HCT116 (cell line): ENCODE results near the gene TCP1. TPM values are rescaled to one million over a fixed set of nuclear protein-coding genes. Genes with fewer than 3 reads are reported as not detected.

Source experiments
- ATAC-seq: fragments of 200-7000 bp; cut with Tn5 transposase; 2 replicates; pipeline ENCODE4 v1.9.1; 2020; ENCODE audit warnings: mild to moderate bottlenecking, moderate library complexity
- BruUV-seq: library from RNA; stranded (reverse); fragments of 400-500 nt; replicated peaks from 2 replicates; lab custom pipeline; 2021; lab: Mats Ljungman, UMichigan
- CTCF ChIA-PET: fragments of 300-600 bp; sonication (Branson Sonifier 250); formaldehyde crosslinking; loops from one replicate; lab custom pipeline; 2021; ENCODE audit warnings: antibody characterized with exemption; lab: Charles Lee
- POLR2A ChIA-PET: fragments of 300-600, 350-600 bp; sonication (Branson Sonifier 250); formaldehyde crosslinking; loops from one replicate; lab custom pipeline; 2021; ENCODE audit warnings: antibody characterized with exemption; lab: Charles Lee
- RAD21 ChIA-PET, 2 experiments: fragments of 300-600 bp; sonication (Branson Sonifier 250); formaldehyde crosslinking; loops; one replicate each; lab custom pipeline; 2023; ENCODE audit warnings: low total read pairs in 2 of 2; ENCODE audit not compliant: uncharacterized antibody in 2 of 2, unreplicated experiment in 2 of 2, low non-redundant PET in 1 of 2; lab: Charles Lee
- DNase-seq: peaks from one replicate; pipeline ENCODE4 v3.0.0-alpha.2; 2010; ENCODE audit warnings: low read depth, low spot score
- H2AFZ ChIP-seq: fragments of 200-600 bp; shearing (Covaris generic), sonication (generic); 2 replicates; pipeline ENCODE4 v1.6.1; 2017; ENCODE audit warnings: low read depth, mixed run types, mixed read lengths, antibody characterized with exemption, low read length; ENCODE audit not compliant: poor library complexity, severe bottlenecking
- H3K27ac ChIP-seq: 2 replicates; pipeline ENCODE4 v1.5.1; 2012; ENCODE audit warnings: low read depth, low read length
- H3K27me3 ChIP-seq: fragments of 200-600 bp; sonication (generic); 2 replicates; pipeline ENCODE4 v1.6.1; 2016; ENCODE audit warnings: mixed run types, low read length, mixed read lengths; ENCODE audit not compliant: insufficient read depth
- H3K36me3 ChIP-seq, 2 experiments: fragments of 200-500 bp in 1 of 2; fragments of 200-600 bp in 1 of 2; sonication (Bioruptor generic) in 1 of 2; sonication (generic) in 1 of 2; 2 replicates each; pipeline versions ENCODE4 v1.5.1 to v1.6.1; 2014 to 2016; ENCODE audit warnings: low read length in 2 of 2, inconsistent platforms in 1 of 2, mixed read lengths in 1 of 2, mixed run types in 1 of 2; ENCODE audit not compliant: insufficient read depth in 2 of 2, control insufficient read depth in 1 of 2
- H3K4me1 ChIP-seq, 2 experiments: fragments of 200-600 bp in 1 of 2; sonication (generic) in 1 of 2; 2 replicates each; pipeline versions ENCODE4 v1.5.1 to v1.6.1; 2012 to 2017; ENCODE audit warnings: low read length in 2 of 2, inconsistent platforms in 1 of 2, mild to moderate bottlenecking in 1 of 2, mixed read lengths in 1 of 2, mixed run types in 1 of 2, moderate library complexity in 1 of 2; ENCODE audit not compliant: insufficient read depth in 2 of 2, control insufficient read depth in 1 of 2
- H3K4me2 ChIP-seq: fragments of 200-600 bp; sonication (generic); 2 replicates; pipeline ENCODE4 v1.6.1; 2017; ENCODE audit warnings: mixed run types, low read length, mixed read lengths
- H3K4me3 ChIP-seq, 2 experiments: fragments of 200-600 bp in 1 of 2; sonication (generic) in 1 of 2; replicated peaks in 1 of 2; 2 replicates each; pipeline ENCODE4 v1.5.1; 2011 to 2016; ENCODE audit warnings: low read length in 2 of 2, control low read depth in 1 of 2, low read depth in 1 of 2, mild to moderate bottlenecking in 1 of 2, mixed read lengths in 1 of 2, mixed run types in 1 of 2
- H3K79me2 ChIP-seq: fragments of 200-600 bp; sonication (generic); 2 replicates; pipeline ENCODE4 v1.6.1; 2017; ENCODE audit warnings: mild to moderate bottlenecking, mixed run types, low read length, moderate library complexity, mixed read lengths; ENCODE audit not compliant: insufficient read depth
- H3K9ac ChIP-seq: fragments of 200-600 bp; sonication (generic); 2 replicates; pipeline ENCODE4 v1.6.1; 2016; ENCODE audit warnings: low read length, mixed read lengths
- H3K9me2 ChIP-seq: fragments of 200-600 bp; sonication (generic), shearing (Covaris generic); 2 replicates; pipeline ENCODE4 v1.6.1; 2017; ENCODE audit warnings: mixed run types, mild to moderate bottlenecking, moderate library complexity; ENCODE audit not compliant: insufficient read depth
- H3K9me3 ChIP-seq, 2 experiments: fragments of 200-500 bp in 1 of 2; fragments of 200-600 bp in 1 of 2; sonication (Bioruptor generic) in 1 of 2; sonication (generic) in 1 of 2; 2 replicates each; pipeline ENCODE4 v1.6.1; 2014 to 2017; ENCODE audit warnings: low read length in 2 of 2, mixed read lengths in 2 of 2, inconsistent platforms in 1 of 2, low read depth in 1 of 2, mild to moderate bottlenecking in 1 of 2, mixed run types in 1 of 2, moderate library complexity in 1 of 2; ENCODE audit not compliant: control insufficient read depth in 1 of 2, insufficient read depth in 1 of 2
- H4K20me1 ChIP-seq: fragments of 200-600 bp; sonication (generic), shearing (Covaris generic); 2 replicates; pipeline ENCODE4 v1.6.1; 2017; ENCODE audit warnings: mixed run types, mild to moderate bottlenecking, moderate library complexity; ENCODE audit not compliant: insufficient read depth
- EZH2 ChIP-seq: fragments of 200-600 bp; sonication (generic); IDR thresholded peaks from 2 replicates; pipeline ENCODE4 v1.6.1; 2017; ENCODE audit warnings: antibody characterized with exemption, mixed run types
- POLR2A ChIP-seq: IDR thresholded peaks from 2 replicates; pipeline ENCODE4 v1.7.0; 2011; ENCODE audit warnings: borderline replicate concordance; ENCODE audit not compliant: insufficient read depth, insufficient read length; ENCODE audit errors: extremely low read depth
- POLR2AphosphoS5 ChIP-seq: IDR thresholded peaks from 2 replicates; pipeline ENCODE4 v1.6.1; 2011; ENCODE audit warnings: mild to moderate bottlenecking, low read depth, low read length, moderate library complexity
- RAD21 ChIP-seq: IDR thresholded peaks from 2 replicates; pipeline ENCODE4 v1.6.1; 2012; ENCODE audit warnings: low read depth, mild to moderate bottlenecking
- ZNF274 ChIP-seq: fragments of 200-500 bp; sonication (Bioruptor generic); IDR thresholded peaks from 2 replicates; pipeline ENCODE4 v1.6.1; 2014; ENCODE audit warnings: mild to moderate bottlenecking, low read depth, low read length, inconsistent platforms
- intact Hi-C: fragments of 100-400 bp; cut with micrococcal nuclease; formaldehyde crosslinking; loops from 2 replicates; pipeline ENCODE4 v1.10.0; 2022
- total RNA-seq: library from RNA; stranded (reverse); gene quantifications from one replicate; pipeline ENCODE4 v1.2.1, GENCODE V29; 2021; ENCODE audit not compliant: unreplicated experiment
- TF ChIP-seq, protein P1 (sequence below): IDR thresholded peaks from 2 replicates; pipeline ENCODE4 v1.6.1; 2011; ENCODE audit warnings: mild to moderate bottlenecking, low read length, moderate library complexity; ENCODE audit not compliant: insufficient replicate concordance; ENCODE audit errors: extremely low read depth
- TF ChIP-seq, protein P2 (sequence below): IDR thresholded peaks from 2 replicates; pipeline ENCODE4 v1.6.1; 2012; ENCODE audit warnings: low read depth

Gene TCP1
- total RNA-seq, 1 experiment from 2014 or later = 447 TPM

DNA sequence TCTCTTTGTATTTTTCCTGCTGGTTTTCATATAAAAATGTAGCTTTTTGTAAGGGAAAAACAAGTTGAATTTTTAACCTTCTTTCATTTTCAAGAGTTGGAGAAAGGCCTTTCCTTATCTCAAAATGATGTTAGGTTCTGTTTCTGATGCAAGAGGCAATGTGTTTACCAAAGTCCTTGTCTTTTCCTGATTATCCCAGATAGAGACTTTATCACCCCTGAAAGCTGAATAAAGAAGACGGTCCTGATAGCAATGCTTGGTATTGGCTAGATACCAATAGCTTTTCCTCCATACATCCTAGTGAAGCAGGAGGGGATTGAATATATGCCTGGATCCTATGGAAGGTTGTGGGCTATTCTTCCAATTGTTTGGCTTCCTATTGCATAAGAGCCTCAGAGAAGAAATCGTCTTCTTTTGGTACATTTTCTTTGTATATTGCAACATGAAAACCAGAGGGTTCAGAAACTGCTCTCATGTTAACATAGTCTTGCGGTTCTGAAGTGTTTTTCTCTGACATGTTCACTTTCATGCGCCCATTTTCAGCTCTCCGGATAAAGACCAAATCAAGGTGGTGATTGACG is 16.1 kb upstream of the TCP1 start:
- H3K79me2 ChIP-seq = no peaks in the 10 kb centered on the region
- no peak for ATAC-seq
- ChIA-PET CTCF (no interaction called here), POLR2A (interaction anchor here (1.3 kb wide), 1 partner anchor 16 kb away, joined by 5 read pairs; the partner anchor contains the start of gene MRPL18), RAD21 (no interaction called here)
- H3K4me1 ChIP-seq = no peaks in the 10 kb centered on the region
- H3K9ac ChIP-seq = no peak overlapping the region
- H3K27ac ChIP-seq = no peak overlapping the region
- no peak overlapping the region for H3K4me2 ChIP-seq
- H2AFZ ChIP-seq = no peak overlapping the region
- H4K20me1 ChIP-seq = no peaks in the 10 kb centered on the region
- no peaks in the 10 kb centered on the region for H3K36me3 ChIP-seq
- BruUV-seq = no TSS peak
- TF ChIP-seq EZH2 (no peak), RAD21 (no peak)
- no peak overlapping the region for H3K4me3 ChIP-seq
- no peaks in the 10 kb centered on the region for H3K9me3 ChIP-seq
- H3K9me2 ChIP-seq = no peaks in the 10 kb centered on the region
- H3K27me3 ChIP-seq = no peaks in the 10 kb centered on the region
- no peak for DNase-seq
- intact Hi-C loops = no loop called here

DNA sequence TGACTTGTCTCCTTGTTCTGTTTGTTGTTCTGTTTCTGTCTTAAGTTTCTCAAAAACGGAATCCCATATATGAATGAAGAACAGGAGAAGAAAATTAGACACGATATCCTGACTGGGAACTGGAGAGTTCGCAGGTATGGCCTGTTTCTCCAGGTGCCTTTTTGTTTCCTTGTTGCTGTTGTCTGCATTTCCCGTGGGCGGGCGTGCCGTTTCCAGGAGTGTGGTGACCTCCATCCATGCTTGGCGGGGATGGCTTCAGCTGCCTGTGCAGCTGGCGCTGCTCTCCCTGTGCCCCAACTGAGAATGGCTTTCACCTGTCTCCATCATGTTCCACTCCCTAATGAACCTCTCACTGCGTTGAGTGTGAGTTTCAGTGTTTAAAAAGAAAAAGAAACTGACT is 15.1 kb upstream of the TCP1 start:
- H4K20me1 ChIP-seq = no peaks in the 10 kb centered on the region
- intact Hi-C loops = no loop called here
- H3K9me3 ChIP-seq = no peaks in the 10 kb centered on the region
- ChIA-PET POLR2A (no interaction called here), CTCF (no interaction called here), RAD21 (no interaction called here)
- no TSS peak for BruUV-seq
- no peak for ATAC-seq
- no peaks in the 10 kb centered on the region for H3K27me3 ChIP-seq
- H3K36me3 ChIP-seq = no peaks in the 10 kb centered on the region
- DNase-seq = no peak
- TF ChIP-seq, protein P1, sequence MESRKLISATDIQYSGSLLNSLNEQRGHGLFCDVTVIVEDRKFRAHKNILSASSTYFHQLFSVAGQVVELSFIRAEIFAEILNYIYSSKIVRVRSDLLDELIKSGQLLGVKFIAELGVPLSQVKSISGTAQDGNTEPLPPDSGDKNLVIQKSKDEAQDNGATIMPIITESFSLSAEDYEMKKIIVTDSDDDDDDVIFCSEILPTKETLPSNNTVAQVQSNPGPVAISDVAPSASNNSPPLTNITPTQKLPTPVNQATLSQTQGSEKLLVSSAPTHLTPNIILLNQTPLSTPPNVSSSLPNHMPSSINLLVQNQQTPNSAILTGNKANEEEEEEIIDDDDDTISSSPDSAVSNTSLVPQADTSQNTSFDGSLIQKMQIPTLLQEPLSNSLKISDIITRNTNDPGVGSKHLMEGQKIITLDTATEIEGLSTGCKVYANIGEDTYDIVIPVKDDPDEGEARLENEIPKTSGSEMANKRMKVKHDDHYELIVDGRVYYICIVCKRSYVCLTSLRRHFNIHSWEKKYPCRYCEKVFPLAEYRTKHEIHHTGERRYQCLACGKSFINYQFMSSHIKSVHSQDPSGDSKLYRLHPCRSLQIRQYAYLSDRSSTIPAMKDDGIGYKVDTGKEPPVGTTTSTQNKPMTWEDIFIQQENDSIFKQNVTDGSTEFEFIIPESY = no peak
- TF ChIP-seq, protein P2, sequence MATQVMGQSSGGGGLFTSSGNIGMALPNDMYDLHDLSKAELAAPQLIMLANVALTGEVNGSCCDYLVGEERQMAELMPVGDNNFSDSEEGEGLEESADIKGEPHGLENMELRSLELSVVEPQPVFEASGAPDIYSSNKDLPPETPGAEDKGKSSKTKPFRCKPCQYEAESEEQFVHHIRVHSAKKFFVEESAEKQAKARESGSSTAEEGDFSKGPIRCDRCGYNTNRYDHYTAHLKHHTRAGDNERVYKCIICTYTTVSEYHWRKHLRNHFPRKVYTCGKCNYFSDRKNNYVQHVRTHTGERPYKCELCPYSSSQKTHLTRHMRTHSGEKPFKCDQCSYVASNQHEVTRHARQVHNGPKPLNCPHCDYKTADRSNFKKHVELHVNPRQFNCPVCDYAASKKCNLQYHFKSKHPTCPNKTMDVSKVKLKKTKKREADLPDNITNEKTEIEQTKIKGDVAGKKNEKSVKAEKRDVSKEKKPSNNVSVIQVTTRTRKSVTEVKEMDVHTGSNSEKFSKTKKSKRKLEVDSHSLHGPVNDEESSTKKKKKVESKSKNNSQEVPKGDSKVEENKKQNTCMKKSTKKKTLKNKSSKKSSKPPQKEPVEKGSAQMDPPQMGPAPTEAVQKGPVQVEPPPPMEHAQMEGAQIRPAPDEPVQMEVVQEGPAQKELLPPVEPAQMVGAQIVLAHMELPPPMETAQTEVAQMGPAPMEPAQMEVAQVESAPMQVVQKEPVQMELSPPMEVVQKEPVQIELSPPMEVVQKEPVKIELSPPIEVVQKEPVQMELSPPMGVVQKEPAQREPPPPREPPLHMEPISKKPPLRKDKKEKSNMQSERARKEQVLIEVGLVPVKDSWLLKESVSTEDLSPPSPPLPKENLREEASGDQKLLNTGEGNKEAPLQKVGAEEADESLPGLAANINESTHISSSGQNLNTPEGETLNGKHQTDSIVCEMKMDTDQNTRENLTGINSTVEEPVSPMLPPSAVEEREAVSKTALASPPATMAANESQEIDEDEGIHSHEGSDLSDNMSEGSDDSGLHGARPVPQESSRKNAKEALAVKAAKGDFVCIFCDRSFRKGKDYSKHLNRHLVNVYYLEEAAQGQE = no peak
- TF ChIP-seq RAD21 (no peak), ZNF274 (no peak), EZH2 (no peak), POLR2AphosphoS5 (no peak), POLR2A (no peak)
- H3K9me2 ChIP-seq = no peaks in the 10 kb centered on the region
- no peaks in the 10 kb centered on the region for H3K4me1 ChIP-seq
- no peak overlapping the region for H3K27ac ChIP-seq
- H2AFZ ChIP-seq = no peak overlapping the region
- H3K79me2 ChIP-seq = no peaks in the 10 kb centered on the region
- H3K9ac ChIP-seq = no peak overlapping the region
- no peak overlapping the region for H3K4me3 ChIP-seq
- no peak overlapping the region for H3K4me2 ChIP-seq
